ENCODE results near the gene ATP6V0E1.

DNA sequence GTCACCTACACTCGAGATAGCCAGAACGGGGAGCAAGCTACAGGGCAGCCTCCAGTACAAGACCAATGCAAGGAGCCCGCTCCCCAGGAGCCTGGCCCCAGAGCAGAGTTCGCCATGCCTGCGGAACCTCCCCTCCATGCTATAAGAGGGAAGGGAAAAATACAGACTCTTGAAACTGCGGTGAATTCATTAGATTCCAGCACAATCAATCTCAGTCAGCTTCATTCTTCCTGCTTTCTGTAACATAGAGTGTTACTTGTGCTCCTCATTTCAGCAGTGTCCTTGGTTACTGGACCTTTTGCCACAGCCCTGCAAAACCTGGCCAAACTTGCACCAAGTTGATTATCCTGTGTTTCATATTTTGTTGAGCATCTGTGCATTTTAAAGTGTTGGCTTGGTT is 50.4 kb downstream of the ATP6V0E1 start:
- TF ChIP-seq SIN3A (IDR thresholded peaks at IDR 0.05; ENCODE audit: borderline replicate concordance, insufficient read depth, low read length) (no peak), TAF1 (IDR thresholded peaks at IDR 0.05; ENCODE audit: borderline replicate concordance, insufficient read depth, low read length) (no peak)
